ENCODE measurements around the gene IQCC.

IQCC gene

DNA sequence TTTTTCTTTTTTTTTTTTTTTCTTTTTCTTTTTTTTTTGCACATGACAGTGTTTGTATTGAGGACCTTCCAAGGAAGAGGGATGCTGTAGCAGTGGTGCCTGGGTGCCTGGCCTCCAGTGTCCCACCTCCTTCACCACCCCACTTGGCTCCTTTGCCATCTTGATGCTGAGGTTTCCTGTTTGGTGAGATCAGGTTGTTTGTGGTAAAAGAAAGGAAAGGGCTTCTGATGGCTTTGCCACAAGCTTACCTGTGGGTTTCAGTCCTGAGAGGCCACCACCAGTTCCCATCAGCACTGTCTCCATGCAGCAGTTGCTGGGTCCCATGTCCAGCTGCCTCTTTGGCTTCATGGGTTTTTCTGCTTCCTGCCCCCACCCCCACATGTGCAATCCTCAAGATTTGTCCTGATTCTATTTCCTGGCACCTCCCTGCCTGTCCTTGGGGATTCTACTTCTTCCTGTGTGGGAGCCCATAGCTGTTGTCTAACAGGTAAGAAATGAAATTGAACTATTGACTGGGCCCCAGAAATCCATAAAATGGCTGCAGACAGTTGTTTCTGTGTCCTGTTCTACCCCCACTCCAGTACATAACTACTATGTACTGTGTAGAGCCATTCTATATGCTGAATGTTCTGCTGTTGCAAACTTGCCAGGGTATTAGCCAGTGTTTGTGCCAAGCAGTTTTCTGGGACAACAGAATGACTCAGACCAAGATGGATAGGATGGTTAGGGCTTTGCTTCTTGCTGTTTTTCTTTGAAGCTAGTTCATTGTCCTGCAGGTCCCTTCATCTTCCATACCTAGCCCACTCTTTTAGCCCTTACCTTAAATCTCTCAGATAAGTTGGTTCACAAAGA, 9.3 kb upstream of the IQCC start:
- peak; percentile 62 for DNase-seq

DNA sequence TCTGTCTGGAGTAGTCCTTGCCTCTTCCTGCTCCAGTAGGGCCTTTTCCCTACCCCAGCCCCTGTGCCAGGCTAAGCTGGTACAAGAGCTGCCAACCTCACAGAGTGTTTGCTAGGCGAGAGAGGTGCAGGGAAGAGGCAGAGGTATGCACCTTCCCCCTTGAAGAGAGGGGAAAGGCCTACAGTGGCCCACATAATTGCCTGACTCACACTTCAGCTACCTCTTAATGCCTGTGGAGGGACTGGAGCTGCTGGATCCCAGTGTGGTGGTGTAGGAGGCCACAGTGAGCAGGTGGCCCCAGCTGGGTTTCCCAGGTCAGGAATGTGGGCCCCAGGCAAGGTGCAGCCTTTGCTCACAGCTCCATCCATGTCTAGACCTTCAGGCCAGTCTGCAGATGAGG, 8.4 kb upstream of the IQCC start:
- no peak for DNase-seq

DNA sequence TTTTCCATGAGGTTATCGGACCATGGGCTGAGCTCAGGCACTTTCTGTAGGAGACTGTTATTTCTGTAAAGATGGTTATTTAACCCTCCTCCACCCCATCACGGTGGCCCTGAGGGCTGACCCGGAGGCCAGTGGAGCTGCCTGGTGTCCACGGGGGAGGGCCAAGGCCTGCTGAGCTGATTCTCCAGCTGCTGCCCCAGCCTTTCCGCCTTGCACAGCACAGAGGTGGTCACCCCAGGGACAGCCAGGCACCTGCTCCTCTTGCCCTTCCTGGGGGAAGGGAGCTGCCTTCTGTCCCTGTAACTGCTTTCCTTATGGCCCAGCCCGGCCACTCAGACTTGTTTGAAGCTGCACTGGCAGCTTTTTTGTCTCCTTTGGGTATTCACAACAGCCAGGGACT, 7.6 kb upstream of the IQCC start:
- no peak for DNase-seq

DNA sequence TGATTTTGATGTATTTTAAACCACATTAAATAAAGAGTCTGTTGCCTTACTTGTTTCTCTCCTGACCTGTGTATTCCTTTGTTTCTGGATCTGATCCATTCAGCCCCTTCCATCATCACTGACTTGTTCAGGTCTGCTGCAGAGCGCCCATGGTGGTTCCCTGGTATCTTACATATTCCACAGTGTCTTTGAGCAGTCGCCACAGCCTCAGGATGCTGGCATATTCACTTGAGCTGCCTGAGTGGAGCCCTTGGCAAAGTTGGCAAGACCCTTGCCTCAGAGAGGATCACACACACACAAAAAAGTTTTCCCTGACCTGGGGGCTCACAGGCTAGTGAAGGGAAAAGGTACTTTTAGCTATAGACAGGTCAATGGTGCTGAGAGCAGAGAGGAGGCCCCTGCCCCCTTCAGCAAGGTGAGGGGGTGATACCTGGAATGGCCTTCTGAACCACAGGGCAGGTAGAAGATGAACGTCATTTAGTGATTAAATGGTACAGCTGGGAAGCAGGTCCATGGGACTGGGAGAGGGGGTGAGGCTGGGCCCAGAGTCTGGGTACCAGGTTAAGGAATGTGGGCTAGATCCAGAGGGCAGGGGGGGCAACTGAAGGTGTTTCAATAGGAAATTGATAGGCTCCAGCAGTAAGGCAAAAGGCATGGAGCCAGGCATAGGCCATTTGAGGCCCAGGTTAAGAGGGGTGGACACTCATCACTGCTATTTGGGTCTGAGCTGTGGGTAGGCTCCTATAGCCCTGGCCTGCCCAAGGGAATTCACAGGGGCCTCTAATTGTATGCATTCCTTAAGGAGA, 7.0 kb upstream of the IQCC start:
- DNase-seq: no peak

DNA sequence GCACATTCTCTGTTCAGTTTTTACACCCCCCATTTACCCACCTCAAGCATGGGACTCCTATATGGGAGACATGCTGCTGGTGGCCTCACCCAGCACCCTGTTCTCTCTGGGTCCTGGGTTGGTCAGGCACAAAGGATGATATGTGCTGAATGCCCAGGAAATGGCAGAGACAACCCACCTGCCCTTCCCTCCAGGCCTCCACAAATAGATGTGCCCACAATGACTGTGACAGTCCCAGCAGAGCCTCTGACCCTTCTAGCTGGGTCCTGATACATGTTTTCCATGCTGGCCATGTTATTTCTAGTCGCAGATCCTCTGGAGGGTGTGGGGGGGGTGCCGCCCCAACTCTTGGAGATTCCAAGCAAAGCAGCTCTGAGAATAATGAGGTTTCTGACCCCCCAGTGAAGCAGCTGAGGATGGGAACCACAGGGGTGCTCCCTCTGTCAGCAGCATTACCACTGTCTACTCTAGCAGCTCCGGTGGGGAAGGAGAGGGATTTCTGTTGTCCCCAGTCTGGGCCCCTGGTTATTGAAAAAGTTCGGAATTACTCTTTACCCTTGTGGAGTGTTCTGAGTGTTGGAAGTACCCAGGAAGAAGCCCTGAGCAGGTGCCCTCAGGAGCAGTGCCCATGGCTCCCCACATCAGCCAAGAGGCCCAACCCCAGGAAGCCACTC, 6.3 kb upstream of the IQCC start:
- no peak for DNase-seq

DNA sequence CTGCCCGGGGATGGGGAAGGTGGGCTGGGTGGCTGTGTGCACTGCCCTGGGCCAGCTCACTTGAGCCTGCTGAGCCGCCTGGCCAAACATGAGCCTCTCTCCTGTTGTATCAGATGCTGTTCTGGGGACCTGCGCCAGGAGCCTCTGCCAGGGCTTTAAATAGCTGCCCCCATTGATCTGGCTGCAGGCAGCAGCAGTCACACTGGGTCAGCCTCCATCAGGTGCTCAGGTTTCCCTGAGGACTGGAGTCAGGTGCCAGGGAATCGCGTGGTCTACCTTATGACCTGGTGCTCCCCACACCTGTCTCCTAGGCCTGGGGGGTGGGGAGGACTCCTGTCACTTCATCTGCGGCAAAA, 5.8 kb upstream of the IQCC start:
- DNase-seq: no peak

DNA sequence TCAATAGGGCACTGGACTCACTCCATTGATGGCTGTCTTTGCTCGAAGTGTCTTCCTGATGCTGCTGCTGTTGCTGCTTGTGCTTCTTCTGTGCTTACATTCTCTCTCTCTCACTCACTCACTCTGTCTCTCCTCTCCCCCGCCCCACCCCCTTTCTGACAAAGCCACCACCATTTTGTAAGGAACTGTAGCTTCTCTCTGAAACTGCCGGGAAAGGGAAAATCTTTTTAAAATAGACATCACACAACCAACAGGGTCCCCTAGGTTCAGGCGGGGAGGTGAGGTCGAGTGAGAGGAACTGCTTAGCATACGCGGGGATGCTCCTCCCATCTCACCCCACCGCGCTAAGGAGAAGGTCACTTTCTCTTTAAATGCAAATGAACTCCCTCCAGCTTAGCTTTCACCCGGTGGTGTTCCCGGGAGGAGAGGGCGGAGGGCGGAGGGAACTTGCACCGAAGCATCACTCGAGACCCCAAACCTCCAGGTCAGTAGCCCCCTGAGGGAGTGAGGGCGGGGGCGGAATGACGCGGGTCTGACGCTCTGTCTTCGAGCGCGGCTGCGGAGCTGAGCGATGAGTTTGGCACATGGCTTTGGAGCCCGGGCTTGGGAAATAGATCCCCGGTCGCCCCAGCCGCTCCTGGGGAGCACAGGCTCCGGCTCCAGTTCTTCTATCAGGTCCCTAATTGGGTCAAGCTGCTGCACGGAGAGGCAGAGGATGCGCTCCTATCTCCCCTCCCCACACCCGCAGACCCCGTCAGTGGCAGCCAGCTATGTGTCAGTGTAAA, 5.1 kb upstream of the IQCC start, which contains the start of gene CCDC28B:
CCDC28B (plus strand) TSS at position 370 of the 785 bp plus-strand sequence. CDS start 1,341 bp downstream, outside the sequence.
- DNase-seq: peak; percentile 50

DNA sequence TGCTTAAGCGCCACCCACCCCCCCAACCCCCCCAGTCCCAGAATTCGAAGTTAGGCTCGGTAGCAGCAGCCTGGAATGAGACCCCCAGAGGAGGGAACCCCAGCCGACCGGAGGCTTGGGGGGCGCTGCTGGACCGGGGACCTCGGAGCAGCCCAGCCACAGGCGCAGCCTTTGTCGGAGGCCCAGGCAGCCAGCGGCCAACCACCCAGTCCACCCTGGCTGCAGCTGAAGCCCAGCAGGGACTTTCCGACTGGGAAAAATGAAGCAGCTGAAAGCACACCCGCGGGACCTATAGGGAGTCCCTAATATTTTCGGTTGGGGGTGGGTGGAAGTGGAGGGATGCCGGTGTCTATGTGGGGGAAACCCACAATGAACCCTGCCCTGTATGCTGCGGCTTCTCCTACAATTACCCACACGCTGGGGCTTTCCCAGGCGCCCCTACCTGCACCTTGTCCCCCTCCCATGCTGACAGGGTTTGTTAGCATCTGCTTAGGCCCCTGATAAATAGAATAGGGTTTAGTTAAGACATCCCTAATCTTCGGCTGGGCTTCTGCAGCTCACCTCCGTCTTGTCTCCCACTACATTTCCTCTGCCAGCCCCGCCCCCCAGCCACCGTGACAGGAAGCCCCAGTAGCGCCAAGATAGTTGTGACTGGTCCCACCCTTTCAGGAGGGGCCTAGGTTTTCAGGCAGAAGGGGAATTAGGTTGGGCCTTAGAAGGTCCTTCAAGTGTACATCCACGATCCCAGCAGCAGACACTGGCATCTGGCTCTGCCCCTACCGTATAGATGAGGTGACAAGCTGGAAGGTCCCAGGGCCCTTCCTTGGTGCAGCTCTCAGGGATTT, 4.2 kb upstream of the IQCC start:
- peak; percentile 83 for DNase-seq

DNA sequence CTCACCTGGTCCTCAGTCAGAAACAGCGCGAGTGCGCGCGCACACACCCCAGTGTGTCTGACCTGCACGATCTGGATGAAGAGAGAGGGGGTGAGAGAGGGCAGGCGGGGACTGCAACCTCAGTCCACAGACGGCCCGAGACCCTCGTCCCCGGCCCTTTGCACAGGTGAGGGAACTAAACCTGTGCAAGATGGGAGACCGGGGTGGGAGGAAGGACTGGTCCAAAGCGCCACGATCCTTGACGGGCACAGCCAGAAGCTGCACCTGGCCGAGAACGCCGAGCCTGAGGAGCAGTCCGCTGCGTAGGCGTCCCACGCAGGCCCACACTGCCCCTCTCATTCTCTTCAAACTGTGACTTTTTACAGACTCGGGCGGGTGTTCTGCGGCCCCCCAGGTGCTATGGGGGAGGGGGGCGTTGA, 519 bp upstream of the IQCC start:
- DNase-seq: no peak

DNA sequence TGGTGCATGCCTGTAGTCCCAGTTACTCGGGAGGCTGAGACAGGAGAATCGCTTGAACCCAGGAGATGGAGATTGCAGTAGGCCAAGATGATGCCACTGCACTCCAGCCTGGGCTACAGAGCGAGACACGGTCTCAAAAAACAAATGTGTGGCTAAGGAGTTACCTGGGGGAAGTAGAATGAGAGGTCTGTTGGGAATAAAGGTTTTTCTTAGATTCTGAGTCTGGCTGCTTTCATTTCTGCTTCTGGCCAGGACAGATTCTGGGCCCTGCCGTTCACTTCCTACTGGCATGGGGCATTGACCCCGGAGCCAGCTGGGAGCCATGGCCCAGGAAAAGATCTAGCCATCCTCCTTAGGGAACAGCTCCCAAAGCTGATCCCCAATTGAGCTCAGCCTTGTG, 3.0 kb downstream of the IQCC start:
- DNase-seq: no peak

DNA sequence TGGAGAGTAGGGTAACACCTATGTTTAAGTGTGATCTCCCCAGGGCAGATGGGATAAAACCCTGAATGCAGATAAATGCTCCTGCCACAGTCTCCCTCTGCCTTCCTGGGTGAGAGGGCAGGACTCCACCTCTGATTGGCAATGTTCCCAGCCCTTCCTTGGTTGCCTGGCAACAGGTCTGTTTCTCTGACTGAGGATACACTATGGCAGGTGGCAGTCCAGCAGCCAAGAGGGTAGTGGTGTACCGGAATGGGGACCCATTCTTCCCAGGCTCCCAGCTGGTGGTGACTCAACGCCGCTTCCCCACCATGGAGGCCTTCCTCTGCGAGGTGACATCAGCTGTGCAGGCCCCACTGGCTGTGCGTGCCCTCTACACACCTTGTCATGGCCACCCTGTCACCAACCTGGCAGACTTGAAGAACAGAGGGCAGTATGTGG, 3.4 kb downstream of the IQCC start, which contains the start of gene DCDC2B:
DCDC2B (plus strand) TSS at position 199 of the 438 bp plus-strand sequence; CDS start at position 204, 5 bp downstream.
- no peak for DNase-seq

DNA sequence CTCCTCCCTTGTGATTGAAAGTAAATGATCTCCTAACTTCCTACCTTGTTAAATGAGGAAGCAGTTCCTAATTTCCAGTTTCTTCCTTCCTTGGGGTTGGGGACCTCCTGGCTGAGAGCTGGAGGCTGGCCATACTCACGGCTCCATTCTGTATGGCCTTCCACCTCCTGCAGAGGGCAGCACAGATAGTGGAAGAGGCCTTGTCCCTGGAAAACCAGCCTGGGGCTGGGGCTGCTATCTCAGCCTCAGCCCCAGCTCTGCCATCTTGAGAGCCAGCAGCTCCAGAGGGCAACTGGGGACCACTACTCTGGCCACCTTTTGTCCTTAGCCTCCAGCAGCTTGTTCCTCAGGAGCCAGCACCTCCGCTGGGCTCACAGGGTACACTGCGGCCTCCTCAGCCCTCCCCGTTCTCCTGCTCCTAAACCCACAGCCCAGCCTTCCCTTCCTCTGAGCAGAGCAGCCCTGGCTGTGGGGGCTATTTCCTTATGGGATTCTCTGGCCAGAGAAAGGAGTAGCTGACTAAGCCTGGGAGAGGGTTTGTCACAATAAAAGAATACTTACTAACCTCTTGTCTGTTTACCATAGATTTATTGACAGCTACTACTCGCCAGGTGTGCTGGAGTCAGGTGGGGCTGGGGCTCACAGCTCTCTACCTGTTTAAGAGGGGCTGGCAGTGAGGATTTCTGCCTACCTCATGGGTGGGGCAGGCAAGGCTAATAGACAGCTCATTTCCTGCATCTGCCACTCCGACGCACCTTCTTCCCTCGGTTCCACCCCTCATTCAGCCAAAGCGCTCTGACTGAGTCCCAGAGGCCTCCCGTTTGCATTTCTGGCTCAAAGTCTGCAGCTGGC, 10.4 kb downstream of the IQCC start:
- DNase-seq: peak; percentile 70

DNA sequence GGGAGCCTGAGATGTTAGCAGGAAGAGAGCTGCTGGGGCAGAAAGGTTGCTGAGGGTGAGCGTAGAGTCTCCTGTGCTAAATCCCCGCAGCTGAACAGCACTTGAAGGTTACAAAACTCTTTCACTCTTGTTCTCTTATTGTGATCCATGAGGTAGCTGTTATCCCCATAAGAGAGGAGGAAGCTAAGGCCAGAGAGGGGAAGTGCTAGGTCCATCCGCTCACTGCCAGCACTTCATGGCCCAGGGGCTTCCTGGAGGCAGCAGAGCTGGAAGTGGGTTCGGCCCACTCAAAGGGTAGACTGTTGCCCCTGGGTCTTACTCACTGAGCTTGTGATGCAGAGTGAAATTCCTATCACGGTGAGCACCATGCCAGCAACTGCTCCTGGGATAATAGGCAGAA, 11.1 kb downstream of the IQCC start:
- no peak for DNase-seq

DNA sequence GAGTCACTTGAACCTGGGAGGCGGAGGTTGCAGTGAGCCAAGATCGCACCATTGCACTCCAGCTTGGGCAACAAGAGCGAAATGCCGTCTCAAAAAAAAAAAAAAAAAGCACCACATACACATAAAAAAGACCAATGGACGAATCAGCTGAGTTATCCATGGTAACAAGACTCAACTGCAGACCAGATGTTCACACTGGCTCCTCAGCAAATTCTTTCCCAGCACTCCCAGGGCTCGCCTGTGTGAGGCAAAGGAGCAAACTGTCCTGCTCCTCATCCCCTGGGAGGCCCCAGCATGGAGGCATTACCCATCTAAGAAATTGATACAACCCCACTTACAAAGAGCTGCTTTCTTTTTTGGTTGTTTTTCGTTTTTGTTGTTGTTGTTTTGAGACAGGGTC, 13.6 kb downstream of the IQCC start:
- no peak for DNase-seq

DNA sequence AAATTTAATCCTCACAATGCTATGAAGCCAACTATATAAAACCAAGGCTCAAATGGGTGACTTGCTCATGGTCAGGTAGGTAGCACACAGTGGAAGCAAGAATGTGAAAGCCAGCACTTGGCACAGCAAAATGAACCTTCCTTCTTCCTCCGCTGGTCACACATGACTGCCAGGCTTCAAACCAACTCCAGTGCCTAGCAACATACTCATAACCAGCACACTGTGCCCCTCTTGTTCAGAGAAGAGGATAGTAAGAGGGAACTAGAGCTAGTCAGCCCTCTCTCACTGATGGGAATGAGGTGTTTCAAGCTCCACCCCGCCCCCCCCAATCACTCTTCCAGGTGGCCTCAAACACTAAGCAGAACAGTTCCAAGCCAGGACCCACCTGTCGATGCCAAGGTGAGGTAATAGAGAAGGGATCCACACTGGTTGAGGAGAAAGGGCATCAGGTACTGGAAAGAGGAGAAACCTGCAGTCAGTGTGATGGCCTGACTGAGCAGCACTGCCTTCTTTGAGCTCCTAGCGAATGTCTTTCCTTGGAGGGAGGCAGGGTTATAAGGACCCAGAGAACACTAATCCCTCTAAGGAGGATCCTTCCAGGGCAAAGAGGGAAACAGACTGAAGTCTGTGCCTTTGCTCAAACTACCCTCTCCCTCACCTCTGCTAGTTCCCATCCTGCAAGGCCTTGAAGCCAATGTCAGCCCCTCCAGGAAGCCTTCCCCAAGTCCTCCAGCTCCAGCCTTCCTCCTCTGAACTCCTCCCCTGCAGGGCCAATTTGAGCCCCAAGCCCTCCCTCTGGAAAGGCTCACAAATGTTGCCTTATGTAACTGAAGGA, 15.5 kb downstream of the IQCC start:
- DNase-seq: no peak

DNA sequence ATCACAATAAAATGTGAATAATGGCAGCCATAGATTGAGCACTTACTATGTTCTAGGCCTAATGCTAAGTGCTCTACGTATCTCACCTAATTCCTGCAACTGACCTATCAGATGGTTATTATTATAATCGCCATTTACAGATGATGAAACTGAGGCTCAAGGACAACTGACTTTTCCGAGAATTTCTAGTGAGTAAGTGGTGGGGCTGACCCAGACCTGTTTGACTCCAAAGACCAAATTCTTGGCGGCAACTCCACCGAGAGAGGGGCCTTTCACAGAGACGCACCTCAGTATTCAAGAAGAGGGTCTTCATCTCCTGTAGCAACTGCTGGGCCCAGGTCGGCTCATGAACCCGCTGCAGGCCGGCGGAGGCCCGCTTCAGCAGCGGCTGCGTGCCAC, 16.1 kb downstream of the IQCC start:
- no peak for DNase-seq

DNA sequence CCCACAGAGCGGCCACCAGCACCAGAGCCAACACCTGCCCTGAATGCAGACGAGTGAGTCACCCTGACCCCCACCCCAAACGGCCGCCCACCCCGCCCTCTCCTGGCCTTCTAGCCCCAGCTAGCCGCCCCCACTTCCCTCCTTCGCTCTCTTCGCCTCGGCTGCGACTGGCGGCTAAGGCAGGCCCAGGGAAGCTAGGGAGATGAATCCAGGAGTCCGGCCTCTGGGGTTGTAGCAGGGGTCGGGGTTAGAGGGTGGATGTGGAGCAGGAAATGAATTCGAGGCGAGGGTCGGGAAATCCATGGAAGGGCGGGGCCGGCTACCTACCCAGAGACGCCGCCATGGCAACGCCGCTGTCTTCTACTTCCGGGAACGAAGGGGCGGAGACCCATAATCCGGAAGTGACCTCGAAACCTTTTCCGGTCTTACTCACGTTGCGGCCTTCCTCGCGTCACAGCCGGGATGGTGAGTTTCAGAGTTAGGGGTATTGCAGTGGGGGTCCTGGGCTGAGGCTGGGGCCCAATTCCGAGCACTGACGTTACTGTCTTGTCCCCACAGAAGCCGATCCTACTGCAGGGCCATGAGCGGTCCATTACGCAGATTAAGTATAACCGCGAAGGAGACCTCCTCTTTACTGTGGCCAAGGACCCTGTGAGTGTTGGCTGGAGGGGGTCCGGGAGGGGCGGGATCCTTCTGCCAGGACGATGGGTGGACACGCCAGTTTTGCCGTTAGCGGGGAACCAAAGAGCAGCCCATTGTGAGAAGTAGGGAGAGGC, 16.7 kb downstream of the IQCC start, which contains the start of the genes EIF3I and TMEM234:
EIF3I (plus strand) TSS at position 428 of the 776 bp plus-strand sequence; CDS start at position 463, 35 bp downstream.
TMEM234 (minus strand) TSS at position 374 of the 776 bp plus-strand sequence; CDS start at position 343, 31 bp downstream.
- peak; percentile 94 for DNase-seq

DNA sequence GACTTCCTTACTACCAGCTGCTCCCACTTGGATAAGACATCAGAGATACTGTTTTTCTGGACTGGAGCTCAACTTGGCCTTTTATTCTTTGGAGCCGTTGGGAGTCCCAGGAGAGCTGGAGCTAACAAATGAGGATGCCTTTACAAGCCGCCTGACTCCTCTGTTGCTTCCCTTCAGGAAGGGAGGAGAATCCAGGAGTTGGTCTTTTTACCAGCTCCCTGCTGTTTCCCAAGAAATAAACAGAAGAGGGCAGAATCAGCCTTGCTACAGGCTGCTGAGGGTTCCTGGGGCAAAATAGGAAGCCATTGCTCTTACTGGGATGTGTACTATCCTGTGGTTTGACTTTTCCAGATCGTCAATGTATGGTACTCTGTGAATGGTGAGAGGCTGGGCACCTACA, 18.2 kb downstream of the IQCC start:
- DNase-seq: no peak
